ENCODE data around the gene KHK.

GRCh38 chr2:27095427-27095744, 8.8 kb downstream of the KHK start:
- TF ChIP-seq CTCF (conservative IDR thresholded peaks at IDR 0.05) (no peak), ZFX (IDR thresholded peaks at IDR 0.05) (no peak)

Measured in C4-2B (cell line).